Stimulated activated CD8-positive, alpha-beta memory T cell treated with anti-CD3 and anti-CD28 coated beads, Interleukin-15, amount 100 ng/mL, for 48 hours (primary cell): Measurements from ENCODE around the gene CHD9NB.

Source experiments
- DNase-seq, 2 donors: peaks; one replicate each; pipeline ENCODE4 v3.0.0-alpha.2; 2020; ENCODE audit warnings: low read depth in 2 of 2

Gene CHD9NB

DNA sequence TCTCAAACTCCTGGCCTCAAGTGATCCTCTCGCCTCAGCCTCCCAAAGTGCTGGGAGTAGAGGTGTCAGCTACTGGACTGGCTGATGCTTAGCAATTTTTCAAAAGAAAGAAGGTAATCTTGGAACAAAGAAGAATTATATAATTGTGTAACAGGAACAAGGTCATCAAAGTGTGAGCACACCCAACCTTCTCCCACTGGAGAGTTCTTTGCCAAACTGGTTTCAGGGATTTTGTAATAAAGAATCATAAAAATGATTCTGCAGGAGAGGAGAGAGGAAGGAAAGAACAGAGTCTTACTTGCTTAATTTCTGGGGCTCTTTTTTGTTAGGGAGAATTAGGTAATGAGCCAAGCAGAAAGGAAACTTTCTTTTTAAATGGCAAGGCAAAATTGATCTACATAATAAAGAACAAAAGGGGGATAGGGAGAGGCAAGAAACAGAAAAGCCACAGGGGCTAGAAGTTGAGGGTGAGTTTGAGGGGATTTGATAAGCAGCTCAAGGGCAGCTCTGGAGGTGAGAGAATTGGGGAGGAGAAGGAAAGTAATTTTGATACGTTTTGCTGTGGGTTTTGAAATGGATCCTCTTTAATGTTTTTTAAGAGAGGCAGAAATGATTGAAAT lies 21.3 kb downstream of the CHD9NB start:
- DNase-seq = no peak

DNA sequence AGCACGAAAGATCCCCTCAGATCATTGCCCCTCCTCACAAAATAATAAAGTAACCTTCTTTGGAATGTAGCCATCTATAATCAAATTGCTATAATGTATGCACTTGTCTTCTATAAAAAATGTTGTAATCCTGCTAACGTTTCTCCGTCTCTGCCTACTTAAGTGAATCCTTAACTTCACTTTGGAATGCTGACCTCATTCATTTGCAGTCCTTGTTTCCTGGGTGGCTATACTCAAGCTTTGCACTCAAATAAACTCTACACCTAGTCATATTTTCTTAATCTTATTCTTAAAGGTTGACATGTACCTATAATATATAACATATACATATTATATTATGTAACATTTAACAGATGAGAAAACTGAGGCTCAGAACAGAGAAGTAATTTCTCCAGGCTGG lies 22.7 kb downstream of the CHD9NB start:
- DNase-seq = no peak

DNA sequence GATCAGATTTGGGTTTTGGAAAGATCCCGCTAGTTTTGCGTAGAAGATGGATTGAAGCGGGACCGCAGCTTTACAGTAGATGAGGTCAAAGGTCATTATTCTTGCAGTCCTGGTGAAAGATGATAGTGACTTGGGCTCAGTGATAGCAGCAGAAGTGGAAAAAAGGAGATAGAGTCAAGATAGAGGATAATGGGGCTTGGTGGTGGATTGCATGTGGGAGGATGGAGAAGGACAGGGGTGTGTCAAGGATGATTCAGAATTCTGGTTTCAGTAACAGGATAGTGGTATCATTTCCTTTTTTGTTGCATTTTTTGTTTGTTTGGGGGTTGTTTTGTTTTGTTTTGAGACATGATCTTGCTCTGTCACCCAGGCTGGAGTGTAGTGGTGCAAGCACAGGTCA lies 28.7 kb downstream of the CHD9NB start:
- DNase-seq = no peak

DNA sequence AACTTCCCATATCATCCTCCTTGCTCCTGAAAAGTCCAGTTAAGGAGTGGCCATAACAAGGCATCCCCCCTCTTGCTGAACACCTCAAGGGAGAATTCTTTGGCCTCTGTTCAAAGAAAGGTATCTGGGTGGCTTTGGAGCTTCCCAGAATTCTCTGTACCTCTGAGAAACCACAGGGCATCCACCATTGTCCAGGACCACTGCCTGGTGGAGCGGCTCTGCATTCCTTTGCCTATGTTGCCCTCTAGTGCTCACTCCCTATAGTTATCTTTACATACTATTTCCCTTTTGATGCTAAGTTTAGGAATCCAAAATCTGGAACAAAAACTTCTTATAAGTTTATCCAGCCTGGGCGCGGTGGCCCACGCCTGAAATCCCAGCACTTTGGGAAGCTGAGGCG lies 30.3 kb downstream of the CHD9NB start:
- DNase-seq = no peak

DNA sequence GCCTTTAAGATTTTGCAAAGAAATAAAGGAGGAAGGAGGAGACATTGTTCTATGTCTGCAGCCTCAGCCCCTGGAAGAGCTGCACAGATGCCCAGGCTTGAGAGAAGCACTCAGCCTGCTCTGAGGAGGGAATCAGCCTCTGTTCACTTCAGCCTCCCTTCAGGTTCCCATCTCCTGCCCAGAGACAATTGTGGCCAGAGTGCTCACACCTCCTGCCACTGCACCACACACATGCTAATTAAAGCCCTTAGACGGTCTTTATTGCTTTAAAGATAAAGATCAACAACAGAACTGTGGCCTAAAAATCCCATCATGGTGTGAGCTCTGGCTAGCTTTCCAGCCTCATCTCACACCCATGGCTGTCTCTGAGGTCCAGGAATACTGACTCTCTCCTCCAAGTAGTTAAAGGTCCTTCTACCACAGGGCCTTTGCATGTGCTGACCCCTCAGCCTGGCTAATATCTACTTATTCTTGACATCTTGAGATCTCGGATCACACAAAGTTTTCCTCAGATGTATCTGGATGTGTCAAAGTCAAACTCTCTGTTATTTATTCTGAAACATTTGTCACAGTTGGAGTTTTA lies 33.8 kb downstream of the CHD9NB start:
- DNase-seq = no peak

DNA sequence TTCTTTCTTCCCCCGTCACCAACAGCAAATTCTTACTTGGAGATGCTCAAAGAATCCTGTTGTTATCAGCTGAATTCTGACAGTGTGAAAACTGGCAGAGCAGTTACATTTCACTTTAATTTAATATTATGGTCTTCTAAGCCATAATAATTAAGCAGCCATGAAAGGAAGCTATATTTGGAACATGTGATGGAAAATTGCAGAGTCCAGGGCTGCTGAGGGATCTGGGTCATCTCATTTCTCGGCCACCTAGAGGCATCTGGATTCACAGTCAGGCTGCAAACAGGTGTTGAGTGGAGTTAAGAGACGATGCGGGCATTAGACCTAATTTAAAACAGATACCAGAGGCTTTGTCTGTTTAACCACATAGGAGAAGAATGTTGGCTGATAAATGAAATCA lies 38.4 kb downstream of the CHD9NB start:
- no peak for DNase-seq

DNA sequence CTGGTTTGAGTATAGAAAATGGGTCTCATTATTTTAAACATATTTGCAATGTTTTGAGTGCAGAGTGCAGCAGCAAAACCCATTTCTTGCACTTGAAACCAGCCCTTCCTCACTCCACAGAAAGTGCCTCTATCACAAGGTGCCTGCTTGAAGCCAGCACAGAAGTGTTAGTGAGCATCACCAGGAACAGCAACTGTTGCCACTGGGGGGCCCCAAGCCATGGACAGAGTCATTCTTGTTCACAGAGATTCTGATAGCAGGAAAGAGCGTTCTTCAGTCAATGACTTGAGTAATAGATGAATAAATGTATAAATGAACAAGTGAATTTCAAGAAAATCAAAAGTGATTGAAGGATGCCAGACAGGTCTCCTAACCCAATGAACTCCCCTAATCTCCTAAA lies 45.6 kb downstream of the CHD9NB start:
- no peak for DNase-seq

DNA sequence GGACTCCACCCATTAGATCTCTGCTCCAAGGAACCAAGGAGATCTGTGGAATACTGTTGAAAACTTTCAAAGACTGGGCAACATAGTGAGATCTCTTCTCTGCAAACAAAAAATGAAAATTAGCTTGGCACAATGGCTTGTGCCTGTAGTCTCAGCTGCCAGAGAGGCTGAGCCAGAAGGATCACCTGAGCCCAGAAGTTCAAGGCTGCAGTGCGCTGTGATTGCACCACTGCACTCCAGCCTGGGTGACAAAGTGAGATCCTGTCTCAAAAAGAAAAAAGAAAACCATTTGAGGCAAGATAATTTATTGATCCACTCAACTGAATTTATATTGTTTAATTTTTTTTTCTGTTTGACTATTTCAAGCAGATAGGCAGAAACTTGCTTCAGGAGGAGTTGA lies 54.8 kb downstream of the CHD9NB start:
- no peak for DNase-seq

DNA sequence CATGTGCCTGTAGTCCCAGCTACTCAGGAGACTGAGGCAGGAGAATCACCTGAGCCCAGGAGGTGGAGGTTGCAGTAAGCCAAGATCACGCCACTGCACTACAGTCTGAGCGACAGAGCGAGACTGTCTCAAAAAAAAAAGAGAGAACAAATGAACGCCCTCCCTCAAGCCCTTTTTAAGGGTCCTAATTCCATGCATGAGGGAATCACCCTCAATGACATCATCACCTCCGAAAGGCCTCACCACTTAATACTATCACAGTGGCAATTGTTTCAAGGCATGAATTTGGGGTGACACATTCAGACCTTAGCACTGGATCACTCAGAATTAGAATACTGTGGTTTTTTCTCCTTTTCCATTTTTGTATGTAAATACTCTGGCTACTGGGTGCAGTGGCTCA lies 57.8 kb downstream of the CHD9NB start:
- DNase-seq = no peak

DNA sequence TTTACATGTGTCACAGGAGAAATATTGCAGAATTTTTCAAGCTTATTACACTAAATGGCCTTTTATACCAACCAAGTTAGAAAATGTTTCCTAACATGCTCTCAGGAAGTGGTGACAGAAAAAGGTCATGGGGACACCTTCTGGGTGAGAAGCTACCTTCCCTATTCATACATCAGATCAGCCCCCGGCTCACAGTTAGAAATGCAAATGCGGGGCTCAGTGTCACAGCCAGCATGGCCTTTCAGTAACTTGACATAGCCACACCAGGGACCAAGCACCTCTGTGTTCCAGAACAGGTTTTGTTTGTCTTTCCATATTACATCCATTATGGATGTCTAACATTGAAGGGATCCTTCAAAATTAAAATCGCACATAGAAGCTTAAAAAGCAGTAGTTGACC lies 59.5 kb downstream of the CHD9NB start:
- DNase-seq = no peak

DNA sequence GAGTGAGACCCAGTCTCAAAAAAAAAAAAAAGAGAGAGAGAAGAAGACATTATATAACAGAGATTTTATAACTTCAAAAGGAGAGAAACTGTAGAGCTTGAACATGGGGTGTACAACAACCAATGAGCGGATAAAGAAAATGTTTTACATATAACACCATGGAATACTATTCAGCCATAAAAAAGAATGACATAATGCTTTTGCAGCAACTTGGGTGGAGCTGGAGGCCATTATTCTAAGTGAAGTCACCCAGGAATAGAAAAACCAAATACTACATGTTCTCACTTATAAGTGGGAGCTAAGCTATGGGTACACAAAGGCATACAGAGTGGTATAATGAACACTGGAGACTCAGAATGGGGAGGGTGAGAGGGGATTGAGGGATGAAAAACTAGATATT lies 61.1 kb downstream of the CHD9NB start:
- DNase-seq = no peak
